SK-N-SH (cell line): ENCODE results near the gene HSP90AA1. TPM values are rescaled to one million over a fixed set of nuclear protein-coding genes. Genes with fewer than 3 reads are reported as not detected.

ENCODE experiments used
- CTCF ChIA-PET: fragments of 300-600, 350-600 bp; formaldehyde crosslinking; extraction: SDS; loops from one replicate; lab custom pipeline; 2021; lab: Yijun Ruan, JAX
- POLR2A ChIA-PET: fragments of 350-600 bp; sonication (Branson Sonifier 250); formaldehyde crosslinking; extraction: SDS; loops from one replicate; lab custom pipeline; 2020; ENCODE audit warnings: antibody characterized with exemption, inconsistent platforms; lab: Yijun Ruan, JAX
- DNase-seq: peaks from one replicate; pipeline ENCODE4 v3.0.0; 2012
- H2AFZ ChIP-seq: fragments of 200-600 bp; sonication (generic); 2 replicates; pipeline ENCODE4 v1.8.1; 2016; ENCODE audit warnings: antibody characterized with exemption, mild to moderate bottlenecking, low read depth
- H3F3A ChIP-seq: fragments of 200-600 bp; sonication (generic); replicated peaks from 2 replicates; pipeline ENCODE3; 2016; ENCODE audit warnings: antibody characterized with exemption, mild to moderate bottlenecking; ENCODE audit not compliant: insufficient read depth
- H3K27ac ChIP-seq, 2 experiments: fragments of 200-500 bp in 1 of 2; fragments of 200-600 bp in 1 of 2; sonication (Bioruptor generic) in 1 of 2; sonication (generic), shearing (Covaris generic) in 1 of 2; 2 replicates each; pipeline versions ENCODE4 v1.5.1 to v1.6.1; 2014 to 2016; ENCODE audit warnings: low read depth in 2 of 2, inconsistent platforms in 1 of 2, low read length in 1 of 2, mild to moderate bottlenecking in 1 of 2, mixed read lengths in 1 of 2
- H3K27me3 ChIP-seq: fragments of 200-600 bp; sonication (generic), shearing (Covaris generic); 2 replicates; pipeline ENCODE4 v1.6.1; 2016; ENCODE audit warnings: mixed run types; ENCODE audit not compliant: insufficient read depth
- H3K36me3 ChIP-seq, 2 experiments: fragments of 200-500 bp in 1 of 2; fragments of 200-600 bp in 1 of 2; sonication (Bioruptor generic) in 1 of 2; sonication (generic) in 1 of 2; replicated peaks in 1 of 2; 2 replicates each; pipeline versions ENCODE3 to v1.5.1; 2014 to 2016; ENCODE audit warnings: low read length in 1 of 2, mild to moderate bottlenecking in 1 of 2; ENCODE audit not compliant: insufficient read depth in 2 of 2, control insufficient read depth in 1 of 2
- H3K4me1 ChIP-seq, 2 experiments: fragments of 200-500 bp in 1 of 2; fragments of 200-600 bp in 1 of 2; sonication (Bioruptor generic) in 1 of 2; sonication (generic), shearing (Covaris generic) in 1 of 2; 2 replicates each; pipeline versions ENCODE4 v1.5.1 to v1.6.1; 2014 to 2016; ENCODE audit warnings: low read depth in 1 of 2, low read length in 1 of 2, mixed run types in 1 of 2; ENCODE audit not compliant: insufficient read depth in 2 of 2, control insufficient read depth in 1 of 2
- H3K4me2 ChIP-seq: fragments of 200-600 bp; sonication (generic), shearing (Covaris generic); 2 replicates; pipeline ENCODE4 v1.6.1; 2017; ENCODE audit warnings: mixed run types
- H3K4me3 ChIP-seq, 2 experiments: fragments of 200-500 bp in 1 of 2; fragments of 200-600 bp in 1 of 2; sonication (Bioruptor generic) in 1 of 2; sonication (generic), shearing (Covaris generic) in 1 of 2; 2 replicates each; pipeline versions ENCODE4 v1.5.1 to v1.8.1; 2014 to 2016; ENCODE audit warnings: low read depth in 2 of 2, inconsistent platforms in 1 of 2, low read length in 1 of 2, mild to moderate bottlenecking in 1 of 2, mixed read lengths in 1 of 2, moderate library complexity in 1 of 2
- H3K79me2 ChIP-seq: fragments of 200-600 bp; sonication (generic); 2 replicates; pipeline ENCODE4 v1.8.1; 2017; ENCODE audit warnings: mild to moderate bottlenecking; ENCODE audit not compliant: insufficient read depth
- H3K9ac ChIP-seq: fragments of 200-600 bp; sonication (generic); 2 replicates; pipeline ENCODE4 v1.6.1; 2017; ENCODE audit warnings: mixed run types
- H3K9me2 ChIP-seq: fragments of 200-600 bp; sonication (generic); 2 replicates; pipeline ENCODE4 v1.6.1; 2017; ENCODE audit warnings: mixed run types
- H3K9me3 ChIP-seq: fragments of 200-600 bp; sonication (generic); 2 replicates; pipeline ENCODE4 v1.6.1; 2017; ENCODE audit warnings: mixed run types, mild to moderate bottlenecking, moderate library complexity
- H4K20me1 ChIP-seq: fragments of 200-600 bp; sonication (generic); 2 replicates; pipeline ENCODE4 v1.6.1; 2017; ENCODE audit warnings: mild to moderate bottlenecking, mixed run types; ENCODE audit not compliant: insufficient read depth
- CHD2 ChIP-seq: fragments of 150-350 bp; IDR thresholded peaks from 2 replicates; pipeline ENCODE4 v1.6.1; 2018; ENCODE audit warnings: low read length; ENCODE audit not compliant: partially characterized antibody
- CTCF ChIP-seq: fragments of 200-600 bp; sonication (generic); IDR thresholded peaks from 2 replicates; pipeline ENCODE4 v1.6.1; 2017; ENCODE audit warnings: antibody characterized with exemption, mild to moderate bottlenecking, moderate library complexity
- ELF1 ChIP-seq: IDR thresholded peaks from 2 replicates; pipeline ENCODE4 v1.4.0; 2012
- EP300 ChIP-seq, 2 experiments: IDR thresholded peaks; 2 replicates each; pipeline versions ENCODE4 v1.4.0 to v1.6.1; 2012; ENCODE audit warnings: borderline replicate concordance in 1 of 2, low read depth in 1 of 2, low read length in 1 of 2
- FOSL2 ChIP-seq: IDR thresholded peaks from 2 replicates; pipeline ENCODE4 v1.4.0; 2012; ENCODE audit warnings: low read depth, mild to moderate bottlenecking, moderate library complexity, borderline replicate concordance
- MXI1 ChIP-seq: IDR thresholded peaks from 2 replicates; pipeline ENCODE4 v1.6.1; 2012; ENCODE audit warnings: mild to moderate bottlenecking, low read depth, low read length, improper control_type of control experiment
- NFIC ChIP-seq: IDR thresholded peaks from 2 replicates; pipeline ENCODE4 v1.4.0; 2012; ENCODE audit warnings: borderline replicate concordance
- RAD21 ChIP-seq: IDR thresholded peaks from 2 replicates; pipeline ENCODE4 v1.6.1; 2012; ENCODE audit warnings: mild to moderate bottlenecking, low read length
- RCOR1 ChIP-seq: fragments of 150-350 bp; IDR thresholded peaks from 2 replicates; pipeline ENCODE4 v1.6.1; 2017; ENCODE audit warnings: antibody characterized with exemption, low read length
- RXRA ChIP-seq: IDR thresholded peaks from 2 replicates; pipeline ENCODE4 v1.4.0; 2012; ENCODE audit warnings: low read depth, mild to moderate bottlenecking, borderline replicate concordance
- SMC3 ChIP-seq: IDR thresholded peaks from 2 replicates; pipeline ENCODE4 v1.6.1; 2012; ENCODE audit warnings: low read depth, low read length, improper control_type of control experiment
- TEAD4 ChIP-seq: IDR thresholded peaks from 2 replicates; pipeline ENCODE4 v1.4.0; 2012; ENCODE audit warnings: mild to moderate bottlenecking, borderline replicate concordance; ENCODE audit not compliant: insufficient read depth
- ZBTB33 ChIP-seq: IDR thresholded peaks from 2 replicates; pipeline ENCODE4 v1.4.0; 2012; ENCODE audit warnings: low read depth, borderline replicate concordance
- WGBS: methylation state at CpG from one replicate; pipeline ENCODE4 v1.1.6; 2017; ENCODE audit warnings: low lambda C conversion rate; 5-methylcytosine and 5-hydroxymethylcytosine counted together
- polyA plus RNA-seq, 3 experiments: library from polyadenylated mRNA; depleted of rRNA; stranded (reverse); fragments of >200 nt; gene quantifications; 2 replicates each; pipeline ENCODE4 v1.2.3, GENCODE V29; 2012

HSP90AA1 gene
- polyA plus RNA-seq, 1 of the 3 experiments (the other 2 are of a cell fraction) = 269 TPM

- WGBS = 89% methylated on average over 20 of the region's 23 CpGs
- no peaks in the 10 kb centered on the region for H3K9me2 ChIP-seq
- no peak overlapping the region for H3K4me3 ChIP-seq
- H3K4me1 ChIP-seq = no peaks in the 10 kb centered on the region
- H3K9me3 ChIP-seq = no peaks in the 10 kb centered on the region
- no peak overlapping the region for H3K4me2 ChIP-seq
- H3K27me3 ChIP-seq = no peaks in the 10 kb centered on the region
- peaks cover 53 to 65% of the 10 kb centered on the region in 2 experiments for H3K36me3 ChIP-seq
- no peak overlapping the region for H3K27ac ChIP-seq
- TF ChIP-seq CTCF (peak; percentile 30), CHD2 (peak; percentile 39), SMC3 (peak; percentile 71), RCOR1 (0 out of 2 replicates have a peak, but pooled peaks have one; percentile 40), TEAD4 (no peak), EP300 (IDR thresholded peaks at IDR 0.05; ENCODE audit: borderline replicate concordance in 1 of 2, low read depth in 1 of 2, low read length in 1 of 2) (no peak), RAD21 (peak; percentile 74), ELF1 (no peak), FOSL2 (no peak), RXRA (no peak), MXI1 (peak; percentile 79), ZBTB33 (no peak), NFIC (no peak)
- peak; percentile 85 for DNase-seq
- ChIA-PET POLR2A (no interaction called here), CTCF (interaction anchor here (0.6 to 2.9 kb wide), 18 partner anchors 11 to 339 kb away, joined by 3 to 11 read pairs (median 3); partner anchors contain the start of gene HSP90AA1)
- no peaks in the 10 kb centered on the region for H4K20me1 ChIP-seq
- H3K9ac ChIP-seq = no peak overlapping the region
- no peaks in the 10 kb centered on the region for H3K79me2 ChIP-seq
- H3F3A ChIP-seq = peaks cover 4% of the 10 kb centered on the region
- no peak overlapping the region for H2AFZ ChIP-seq
Measured at GRCh38 chr14:102046337-102047278, 40.2 kb downstream of the HSP90AA1 start.
